ENCODE results near the gene CACNB2.

- TF ChIP-seq, protein P1, sequence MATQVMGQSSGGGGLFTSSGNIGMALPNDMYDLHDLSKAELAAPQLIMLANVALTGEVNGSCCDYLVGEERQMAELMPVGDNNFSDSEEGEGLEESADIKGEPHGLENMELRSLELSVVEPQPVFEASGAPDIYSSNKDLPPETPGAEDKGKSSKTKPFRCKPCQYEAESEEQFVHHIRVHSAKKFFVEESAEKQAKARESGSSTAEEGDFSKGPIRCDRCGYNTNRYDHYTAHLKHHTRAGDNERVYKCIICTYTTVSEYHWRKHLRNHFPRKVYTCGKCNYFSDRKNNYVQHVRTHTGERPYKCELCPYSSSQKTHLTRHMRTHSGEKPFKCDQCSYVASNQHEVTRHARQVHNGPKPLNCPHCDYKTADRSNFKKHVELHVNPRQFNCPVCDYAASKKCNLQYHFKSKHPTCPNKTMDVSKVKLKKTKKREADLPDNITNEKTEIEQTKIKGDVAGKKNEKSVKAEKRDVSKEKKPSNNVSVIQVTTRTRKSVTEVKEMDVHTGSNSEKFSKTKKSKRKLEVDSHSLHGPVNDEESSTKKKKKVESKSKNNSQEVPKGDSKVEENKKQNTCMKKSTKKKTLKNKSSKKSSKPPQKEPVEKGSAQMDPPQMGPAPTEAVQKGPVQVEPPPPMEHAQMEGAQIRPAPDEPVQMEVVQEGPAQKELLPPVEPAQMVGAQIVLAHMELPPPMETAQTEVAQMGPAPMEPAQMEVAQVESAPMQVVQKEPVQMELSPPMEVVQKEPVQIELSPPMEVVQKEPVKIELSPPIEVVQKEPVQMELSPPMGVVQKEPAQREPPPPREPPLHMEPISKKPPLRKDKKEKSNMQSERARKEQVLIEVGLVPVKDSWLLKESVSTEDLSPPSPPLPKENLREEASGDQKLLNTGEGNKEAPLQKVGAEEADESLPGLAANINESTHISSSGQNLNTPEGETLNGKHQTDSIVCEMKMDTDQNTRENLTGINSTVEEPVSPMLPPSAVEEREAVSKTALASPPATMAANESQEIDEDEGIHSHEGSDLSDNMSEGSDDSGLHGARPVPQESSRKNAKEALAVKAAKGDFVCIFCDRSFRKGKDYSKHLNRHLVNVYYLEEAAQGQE (IDR thresholded peaks at IDR 0.05): no peak
- TF ChIP-seq KDM1A (IDR thresholded peaks at IDR 0.05; ENCODE audit: low read depth) (no peak), POLR2A (IDR thresholded peaks at IDR 0.05; ENCODE audit: low read length) (no peak), RNF2 (IDR thresholded peaks at IDR 0.05; ENCODE audit: borderline replicate concordance, low read depth) (no peak)
Observed at GRCh38 chr10:18190840-18191239, 50.6 kb downstream of the CACNB2 start.

All from A549 (cell line).